H9 (cell line): Measurements from ENCODE around the gene BMPER. TPM values are rescaled to one million over a fixed set of nuclear protein-coding genes. Genes with fewer than 3 reads are reported as not detected.

Experiments used
- DNase-seq: peaks from one replicate; pipeline ENCODE4 v3.0.0-alpha.2; 2017
- H2AFZ ChIP-seq: one replicate; pipeline ENCODE4 v1.6.1; 2013; ENCODE audit warnings: mild to moderate bottlenecking, low read length, control low read depth, moderate library complexity
- H2AK5ac ChIP-seq: 2 replicates; pipeline ENCODE4 v1.6.1; 2013; ENCODE audit warnings: low read length, control low read depth, mixed read lengths; ENCODE audit not compliant: insufficient read length
- H2BK120ac ChIP-seq: one replicate; pipeline ENCODE4 v1.6.1; 2013; ENCODE audit warnings: low read depth, mild to moderate bottlenecking, low read length, control low read depth, inconsistent platforms; ENCODE audit not compliant: poor library complexity, severe bottlenecking
- H2BK12ac ChIP-seq: 2 replicates; pipeline ENCODE4 v1.6.1; 2013; ENCODE audit warnings: low read length, control low read depth, mixed read lengths, low read depth; ENCODE audit not compliant: insufficient read length
- H2BK15ac ChIP-seq: 2 replicates; pipeline ENCODE4 v1.6.1; 2013; ENCODE audit warnings: low read depth, low read length, control low read depth
- H2BK20ac ChIP-seq: one replicate; pipeline ENCODE4 v1.6.1; 2013; ENCODE audit warnings: low read depth, mild to moderate bottlenecking, low read length, control low read depth, inconsistent platforms; ENCODE audit not compliant: poor library complexity, severe bottlenecking
- H2BK5ac ChIP-seq: 2 replicates; pipeline ENCODE4 v1.6.1; 2013; ENCODE audit warnings: low read length, control low read depth, mixed read lengths; ENCODE audit not compliant: insufficient read length
- H3K14ac ChIP-seq: 2 replicates; pipeline ENCODE4 v1.6.1; 2013; ENCODE audit warnings: low read length, control low read depth; ENCODE audit not compliant: insufficient read depth
- H3K18ac ChIP-seq: 2 replicates; pipeline ENCODE4 v1.6.1; 2013; ENCODE audit warnings: low read depth, mild to moderate bottlenecking, mixed read lengths, low read length, control low read depth; ENCODE audit not compliant: insufficient read length
- H3K23ac ChIP-seq: 2 replicates; pipeline ENCODE4 v1.6.1; 2013; ENCODE audit warnings: low read length, control low read depth, mixed read lengths, low read depth; ENCODE audit not compliant: insufficient read length
- H3K23me2 ChIP-seq: 2 replicates; pipeline ENCODE4 v1.6.1; 2013; ENCODE audit warnings: low read depth, mild to moderate bottlenecking, mixed read lengths, low read length, control low read depth; ENCODE audit not compliant: insufficient read length, poor library complexity, severe bottlenecking
- H3K27ac ChIP-seq: 2 replicates; pipeline ENCODE4 v1.5.1; 2013; ENCODE audit warnings: low read length, control low read depth, mixed read lengths, low read depth; ENCODE audit not compliant: insufficient read length
- H3K27me3 ChIP-seq: 2 replicates; pipeline ENCODE4 v1.6.1; 2013; ENCODE audit warnings: low read length, control low read depth, inconsistent platforms; ENCODE audit not compliant: insufficient read depth
- H3K4ac ChIP-seq: 2 replicates; pipeline ENCODE4 v1.6.1; 2013; ENCODE audit warnings: low read depth, mild to moderate bottlenecking, control low read depth, inconsistent platforms, low read length, moderate library complexity
- H3K4me1 ChIP-seq: 2 replicates; pipeline ENCODE4 v1.6.1; 2013; ENCODE audit warnings: low read length, control low read depth, inconsistent platforms; ENCODE audit not compliant: insufficient read depth
- H3K4me2 ChIP-seq: 2 replicates; pipeline ENCODE4 v1.6.1; 2013; ENCODE audit warnings: low read length, control low read depth, mixed read lengths; ENCODE audit not compliant: insufficient read length, insufficient read depth
- H3K56ac ChIP-seq: 2 replicates; pipeline ENCODE4 v1.6.1; 2013; ENCODE audit warnings: low read depth, mild to moderate bottlenecking, mixed read lengths, low read length, control low read depth; ENCODE audit not compliant: insufficient read length
- H3K79me1 ChIP-seq: 2 replicates; pipeline ENCODE4 v1.6.1; 2013; ENCODE audit warnings: low read depth, mild to moderate bottlenecking, moderate library complexity, low read length, control low read depth, inconsistent platforms; ENCODE audit not compliant: insufficient read depth, poor library complexity, severe bottlenecking
- H3K79me2 ChIP-seq: 2 replicates; pipeline ENCODE4 v1.6.1; 2013; ENCODE audit warnings: low read length, control low read depth, inconsistent platforms; ENCODE audit not compliant: insufficient read depth
- H3K9ac ChIP-seq: 2 replicates; pipeline ENCODE4 v1.6.1; 2013; ENCODE audit warnings: low read length, control low read depth, mixed read lengths; ENCODE audit not compliant: insufficient read length; ENCODE audit errors: extremely low read depth
- H3K9me3 ChIP-seq: one replicate; pipeline ENCODE4 v1.6.1; 2013; ENCODE audit warnings: low read depth, low read length, inconsistent platforms; ENCODE audit not compliant: control insufficient read depth
- H3T11ph ChIP-seq: one replicate; pipeline ENCODE4 v1.6.1; 2013; ENCODE audit warnings: mild to moderate bottlenecking, low read length, control low read depth, inconsistent platforms
- H4K20me1 ChIP-seq: one replicate; pipeline ENCODE4 v1.6.1; 2013; ENCODE audit not compliant: control insufficient read depth, insufficient read length, insufficient read depth
- H4K5ac ChIP-seq: 2 replicates; pipeline ENCODE4 v1.6.1; 2013; ENCODE audit warnings: low read depth, mild to moderate bottlenecking, mixed read lengths, low read length, control low read depth; ENCODE audit not compliant: insufficient read length
- H4K8ac ChIP-seq: replicated peaks from 2 replicates; pipeline ENCODE4 v1.6.1; 2013; ENCODE audit warnings: low read length, control low read depth, mixed read lengths, low read depth; ENCODE audit not compliant: insufficient read length
- H4K91ac ChIP-seq: 2 replicates; pipeline ENCODE4 v1.6.1; 2013; ENCODE audit warnings: low read depth, mild to moderate bottlenecking, moderate library complexity, mixed read lengths, low read length, control low read depth; ENCODE audit not compliant: insufficient read length
- H3K27ac Mint-ChIP-seq, 3 experiments: 2 replicates in 2 of 3; 3 replicates in 1 of 3; pipeline ENCODE4 v1.8.0; 2020 to 2021; ENCODE audit warnings: mixed read lengths in 3 of 3, mild to moderate bottlenecking in 1 of 3, moderate library complexity in 1 of 3
- H3K27me3 Mint-ChIP-seq: 2 replicates; pipeline ENCODE4 v1.8.0; 2021; ENCODE audit warnings: low read depth, mild to moderate bottlenecking, moderate library complexity, mixed read lengths
- H3K36me3 Mint-ChIP-seq, 3 experiments: 2 replicates in 2 of 3; 3 replicates in 1 of 3; pipeline ENCODE4 v1.8.0; 2020 to 2021; ENCODE audit warnings: low read depth in 3 of 3, mixed read lengths in 3 of 3; ENCODE audit not compliant: insufficient read depth in 1 of 3
- H3K4me1 Mint-ChIP-seq, 2 experiments: 2 replicates each; pipeline ENCODE4 v1.8.0; 2020; ENCODE audit warnings: mixed read lengths in 2 of 2
- H3K4me3 Mint-ChIP-seq, 2 experiments: 2 replicates in 1 of 2; 3 replicates in 1 of 2; pipeline ENCODE4 v1.8.0; 2020 to 2021; ENCODE audit warnings: mild to moderate bottlenecking in 2 of 2, mixed read lengths in 2 of 2, moderate library complexity in 1 of 2
- H3K9me3 Mint-ChIP-seq, 2 experiments: 2 replicates in 1 of 2; 3 replicates in 1 of 2; pipeline ENCODE4 v1.8.0; 2020; ENCODE audit warnings: mild to moderate bottlenecking in 2 of 2, mixed read lengths in 2 of 2, moderate library complexity in 1 of 2
- CTCF ChIP-seq: fragments of 200-600 bp; sonication (generic); conservative IDR thresholded peaks from 3 replicates; pipeline ENCODE4 v1.8.0; 2021; ENCODE audit warnings: antibody characterized with exemption, mild to moderate bottlenecking
- WGBS: extraction: QIAGEN DNeasy Blood & Tissue Kit; methylation state at CpG from one replicate; pipeline ENCODE4 v1.1.7; 2013; ENCODE audit warnings: missing lambda C conversion rate, low lambda C conversion rate, mixed read lengths; ENCODE audit not compliant: insufficient read length; ENCODE audit errors: extremely low coverage; 5-methylcytosine and 5-hydroxymethylcytosine counted together
- total RNA-seq: library from RNA; stranded (reverse); gene quantifications from 2 replicates; pipeline ENCODE4 v1.2.1, GENCODE V29; 2021

The BMPER gene
- total RNA-seq, 1 experiment from 2014 or later: 0.20 TPM

GRCh38 chr7:33901199-33901598, 4.1 kb upstream of the BMPER start:
- no peak overlapping the region for H4K8ac ChIP-seq
- no peaks in the 10 kb centered on the region for H3K36me3 Mint-ChIP-seq
- peaks cover 8% of the 10 kb centered on the region for H3K27me3 ChIP-seq
- H2AK5ac ChIP-seq: no peak overlapping the region
- H3K79me1 ChIP-seq: no peaks in the 10 kb centered on the region
- no peak overlapping the region for H3K4me3 Mint-ChIP-seq
- H3K4ac ChIP-seq: no peak overlapping the region
- H3K9me3 Mint-ChIP-seq: no peaks in the 10 kb centered on the region; a peak in 1 of 5 replicates
- no CpG with 5 or more reads among the region's 4 CpGs for WGBS
- no peak overlapping the region for H4K91ac ChIP-seq
- H2BK5ac ChIP-seq: no peak overlapping the region
- H3T11ph ChIP-seq: no peak overlapping the region
- no peak overlapping the region for H3K14ac ChIP-seq
- no peak overlapping the region for H3K27ac Mint-ChIP-seq
- no peaks in the 10 kb centered on the region for H3K9me3 ChIP-seq
- no peak overlapping the region for H2BK20ac ChIP-seq
- no peak overlapping the region for H2BK120ac ChIP-seq
- no peak overlapping the region for H3K56ac ChIP-seq
- no peaks in the 10 kb centered on the region for H4K20me1 ChIP-seq
- H3K4me1 ChIP-seq: peaks cover 3% of the 10 kb centered on the region
- H2BK15ac ChIP-seq: no peak overlapping the region
- peaks cover 42 to 52% of the 10 kb centered on the region in 2 experiments for H3K4me1 Mint-ChIP-seq
- H3K18ac ChIP-seq: no peak overlapping the region
- H3K9ac ChIP-seq: no peak overlapping the region
- H3K27me3 Mint-ChIP-seq: peaks cover 54% of the 10 kb centered on the region
- no peak overlapping the region for H3K23ac ChIP-seq
- no peak overlapping the region for H2BK12ac ChIP-seq
- H2AFZ ChIP-seq: no peak overlapping the region
- H3K4me2 ChIP-seq: no peak overlapping the region
- H4K5ac ChIP-seq: no peak overlapping the region
- peaks cover 21% of the 10 kb centered on the region for H3K23me2 ChIP-seq
- no peak for DNase-seq
- no peak overlapping the region for H3K27ac ChIP-seq
- TF ChIP-seq CTCF: no peak
- H3K79me2 ChIP-seq: no peaks in the 10 kb centered on the region
